LoVo (cell line): Measurements from ENCODE around the gene AGBL3.

Experiments used
- DNase-seq: peaks from one replicate; pipeline ENCODE4 v3.0.0-alpha.2; 2016; ENCODE audit warnings: low spot score

AGBL3 gene

DNA sequence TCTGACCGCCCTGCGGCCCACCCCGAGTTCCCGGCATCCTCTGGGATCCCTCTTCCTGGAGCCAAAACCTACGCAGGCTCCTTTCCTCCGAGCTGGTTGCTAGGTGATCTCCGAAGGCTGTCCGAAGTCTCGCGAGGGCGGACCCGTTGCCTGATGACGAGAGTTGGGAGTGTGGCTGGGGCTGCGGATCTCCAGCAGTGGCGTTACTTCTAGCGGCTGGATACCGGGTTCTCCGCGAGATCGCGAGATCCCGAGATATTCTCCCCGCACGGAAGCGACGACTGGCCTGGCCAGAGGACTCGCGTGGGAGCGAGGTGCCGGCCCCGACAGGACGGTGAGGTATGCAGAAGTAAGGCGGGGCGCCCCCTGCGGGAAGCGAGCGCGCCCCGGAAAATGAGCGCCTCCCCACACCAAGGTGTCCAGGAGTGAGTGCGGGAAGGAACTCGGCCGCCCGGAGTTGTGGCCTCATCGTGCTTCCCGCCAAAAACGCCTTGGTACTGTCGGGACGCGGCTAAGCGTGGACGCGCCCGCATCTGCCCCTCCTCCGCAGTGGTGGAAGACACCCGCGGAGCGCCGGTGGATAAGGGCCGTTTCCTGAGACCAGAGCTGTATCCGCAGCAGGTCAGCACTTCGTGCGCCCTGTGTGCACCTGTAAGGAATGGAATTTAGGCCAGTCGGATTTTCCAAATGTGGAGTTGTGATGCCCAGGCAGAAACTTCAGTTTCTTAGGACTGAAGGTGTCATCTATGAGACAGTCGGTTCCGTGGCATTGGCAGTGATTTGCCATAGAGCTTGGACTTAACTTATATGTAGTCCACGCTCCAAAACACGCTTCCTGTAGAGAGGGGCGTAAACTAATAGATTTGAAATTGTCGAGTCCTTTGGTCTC lies at the start of gene AGBL3:
Gene AGBL3 (plus strand): TSS at position 146 of the 889 bp plus-strand sequence. CDS start 1,426 bp downstream, outside the sequence.
- peak; percentile 98 for DNase-seq

DNA sequence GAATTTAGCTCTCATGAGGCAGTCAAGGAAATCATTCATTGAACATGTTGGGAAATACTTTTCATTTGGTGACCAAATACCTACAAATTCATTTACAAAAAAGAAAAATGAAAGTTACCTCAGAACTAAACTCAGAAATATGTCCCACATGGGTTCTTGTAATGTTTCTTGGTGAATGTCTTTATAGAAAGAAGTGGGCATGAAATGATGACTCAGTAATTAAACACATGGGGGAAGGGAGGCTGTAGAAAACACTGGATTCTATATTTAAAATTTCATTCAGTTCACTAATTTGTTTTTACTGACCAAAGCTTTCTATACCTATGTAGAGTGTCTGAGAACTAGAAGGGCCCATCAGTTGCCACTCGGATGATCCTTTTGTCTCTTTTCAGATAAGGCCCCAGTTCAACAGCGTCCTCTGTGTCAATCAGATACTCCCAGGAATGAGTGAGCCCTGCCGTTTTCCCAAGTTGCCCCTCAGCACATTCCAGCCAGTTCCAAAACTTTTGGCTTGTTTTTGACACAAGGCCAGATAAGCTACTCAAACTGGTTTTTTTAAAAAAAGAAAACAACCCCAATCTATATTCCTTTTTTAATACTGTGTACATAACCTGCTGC lies 49.3 kb upstream of the AGBL3 start:
- DNase-seq, result no peak

GRCh38 chr7:134938141-134938540 lies 48.2 kb upstream of the AGBL3 start:
- no peak for DNase-seq

DNA sequence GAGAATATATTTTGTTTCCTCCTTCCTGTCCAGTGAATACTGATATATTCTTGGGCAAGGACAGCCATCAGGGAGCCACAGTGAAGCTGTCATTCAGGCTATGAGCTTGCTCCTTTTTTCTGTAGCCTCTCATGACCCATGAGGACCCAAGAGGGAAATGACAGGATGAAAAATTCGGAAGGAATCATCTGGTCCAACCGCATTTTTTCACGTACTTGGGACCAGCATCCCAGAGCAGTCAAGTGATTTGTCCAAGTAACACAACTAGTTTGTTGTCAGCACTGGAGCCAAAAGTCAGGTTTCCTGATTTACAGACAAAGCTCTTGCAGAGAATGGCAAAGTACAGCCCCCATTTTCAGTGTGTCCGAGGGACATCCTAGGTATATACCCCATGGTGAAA lies 47.2 kb upstream of the AGBL3 start:
- DNase-seq, result no peak

DNA sequence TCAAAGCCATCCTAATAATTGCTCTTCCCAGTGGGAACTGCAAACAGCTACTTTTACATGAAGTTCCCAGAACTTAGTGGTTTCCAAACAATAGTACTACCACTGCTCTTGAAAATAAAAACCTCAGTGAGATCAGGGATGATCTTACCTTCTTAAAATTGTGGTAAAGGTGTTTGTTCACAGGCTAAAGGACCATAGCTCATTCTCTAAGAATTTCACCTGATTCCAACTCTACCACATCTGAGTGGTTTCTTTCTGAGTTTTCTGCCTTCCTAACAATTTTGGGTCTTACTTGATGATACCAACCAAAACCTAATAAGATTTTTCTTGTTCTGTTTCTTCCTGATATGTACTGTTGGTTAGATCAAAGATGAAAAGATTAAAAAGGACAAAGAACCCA lies 45.6 kb upstream of the AGBL3 start:
- no peak for DNase-seq

DNA sequence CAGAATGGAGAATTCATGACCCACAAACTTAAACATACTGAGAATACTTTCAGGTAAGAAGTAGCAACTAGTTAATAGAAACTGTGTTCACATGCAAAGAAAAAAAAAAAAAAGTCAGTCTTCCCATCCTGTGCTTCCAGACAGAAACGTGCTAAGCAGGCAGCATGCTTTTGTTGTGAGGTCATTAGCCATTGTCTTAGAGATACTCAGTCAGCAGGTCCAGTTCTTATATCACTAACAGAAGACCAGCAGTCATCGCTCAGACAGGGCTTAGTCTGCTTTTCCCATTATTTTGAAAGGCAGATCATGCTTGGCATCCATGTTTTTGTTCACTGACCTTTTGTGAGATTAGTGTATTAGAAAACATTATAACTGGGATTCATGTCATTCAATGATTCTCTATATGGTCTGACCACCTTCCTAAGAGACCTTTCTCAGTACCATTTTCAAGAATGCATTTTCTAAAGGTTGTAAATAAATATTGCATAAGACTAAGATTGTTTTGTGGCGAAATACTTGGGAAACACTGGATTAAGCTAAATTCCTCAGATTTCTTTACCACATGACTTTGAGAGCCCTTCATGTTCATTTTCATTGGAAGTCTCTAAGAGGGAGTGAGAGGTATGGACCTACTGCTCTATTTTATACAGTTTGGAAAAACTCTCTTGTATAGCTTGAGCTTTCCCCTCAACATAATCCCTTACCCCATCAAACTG lies 45.0 kb upstream of the AGBL3 start:
- no peak for DNase-seq

DNA sequence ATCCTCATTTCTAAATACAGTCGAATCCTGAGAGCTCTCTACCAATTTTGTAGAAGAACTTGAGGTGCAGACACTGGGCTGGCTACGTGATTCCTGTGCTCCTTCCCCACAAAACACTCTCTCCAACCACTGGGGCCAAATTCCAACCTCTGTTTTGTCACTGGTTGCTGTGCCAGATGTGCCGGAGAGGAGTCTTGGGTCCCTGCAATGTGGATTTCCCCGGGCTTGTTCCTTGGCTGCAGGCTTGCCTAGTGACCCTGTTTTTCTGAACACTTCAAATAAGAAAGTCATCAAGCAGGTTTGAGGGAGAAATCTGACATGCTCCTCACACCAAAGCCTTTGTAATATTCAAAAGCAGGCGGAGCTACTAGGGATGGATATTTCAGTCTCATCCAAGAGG lies 44.4 kb upstream of the AGBL3 start:
- DNase-seq, result no peak

DNA sequence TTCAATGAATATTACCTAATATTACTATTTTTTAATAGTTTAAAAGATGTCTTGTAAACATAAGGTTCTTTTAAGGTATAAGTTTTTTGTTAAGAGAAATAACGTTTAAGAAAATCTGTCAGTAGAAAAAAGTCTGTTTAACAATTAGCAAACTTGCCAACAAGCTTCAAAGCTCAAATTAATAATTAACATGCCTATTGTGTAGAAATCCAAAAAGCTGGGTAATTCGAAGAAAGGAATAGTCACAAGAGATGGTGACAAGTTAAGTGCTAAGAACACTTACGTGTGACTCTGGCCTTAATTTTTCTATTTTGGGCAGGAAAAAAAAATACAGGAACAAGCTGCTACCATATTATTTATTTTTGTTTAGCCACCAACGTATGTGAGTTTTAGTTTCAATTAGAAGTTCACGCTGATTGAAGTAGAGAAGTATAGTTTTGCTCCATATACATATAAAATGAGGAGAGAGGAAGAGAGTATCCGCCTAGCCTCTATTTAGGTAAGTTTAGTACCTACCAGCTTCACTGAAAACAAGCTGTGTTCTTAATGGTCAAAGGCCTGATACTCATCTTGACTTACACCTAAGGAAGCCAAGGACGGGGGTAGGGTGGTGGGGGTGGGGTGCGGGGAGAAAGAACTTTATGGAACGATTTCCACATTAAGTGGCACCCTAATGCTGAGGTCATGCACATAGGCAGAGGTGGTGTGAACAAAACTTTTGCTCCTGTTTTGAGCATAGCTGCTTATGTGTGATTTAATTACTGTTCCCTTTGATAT lies 43.4 kb upstream of the AGBL3 start:
- DNase-seq, result no peak

- DNase-seq, result peak; percentile 45
Measured at GRCh38 chr7:134943785-134944400, 42.4 kb upstream of the AGBL3 start.

GRCh38 chr7:134945691-134946090 lies 40.6 kb upstream of the AGBL3 start:
- DNase-seq, result no peak

- no peak for DNase-seq
Measured at GRCh38 chr7:134946260-134946659, 40.0 kb upstream of the AGBL3 start.

GRCh38 chr7:134947329-134947728 lies 39.0 kb upstream of the AGBL3 start:
- DNase-seq, result no peak

DNA sequence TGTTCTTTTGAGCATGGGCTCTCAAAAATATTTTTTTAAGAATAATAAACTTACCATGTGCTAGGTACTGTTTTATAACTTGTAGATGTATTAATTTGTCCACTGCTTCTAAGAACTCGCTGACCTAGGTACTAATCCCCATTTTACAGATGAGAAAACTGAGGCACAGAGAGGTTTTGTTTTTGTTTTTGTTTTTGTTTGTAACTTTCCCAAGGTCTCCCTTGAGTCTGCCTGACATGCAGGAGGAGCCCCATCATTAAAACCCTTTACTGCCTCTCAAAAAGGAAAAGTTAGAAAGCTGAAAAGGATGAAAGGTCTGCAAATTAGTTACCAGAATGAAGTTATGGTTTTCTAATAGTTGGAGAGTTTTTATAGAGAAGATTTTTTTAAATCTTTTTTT lies 38.5 kb upstream of the AGBL3 start:
- DNase-seq, result no peak

DNA sequence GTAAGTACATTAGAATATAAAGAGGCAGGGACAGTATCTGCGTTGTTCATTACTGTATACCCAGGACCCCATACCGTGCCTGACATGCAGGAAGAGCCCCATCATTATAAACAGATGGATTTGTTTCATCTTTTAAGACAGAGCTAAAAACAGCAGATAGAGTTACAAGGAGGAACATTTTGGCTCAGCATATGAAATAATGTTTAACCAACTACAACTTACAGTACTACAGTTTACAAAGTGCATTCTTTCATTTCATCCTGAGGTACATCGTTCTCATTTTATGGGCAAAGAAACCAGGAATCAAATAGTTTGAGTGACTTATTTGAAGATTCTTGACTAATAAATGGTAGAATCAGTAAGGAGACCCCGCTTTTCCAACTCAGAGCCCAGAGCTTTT lies 38.1 kb upstream of the AGBL3 start:
- no peak for DNase-seq

DNA sequence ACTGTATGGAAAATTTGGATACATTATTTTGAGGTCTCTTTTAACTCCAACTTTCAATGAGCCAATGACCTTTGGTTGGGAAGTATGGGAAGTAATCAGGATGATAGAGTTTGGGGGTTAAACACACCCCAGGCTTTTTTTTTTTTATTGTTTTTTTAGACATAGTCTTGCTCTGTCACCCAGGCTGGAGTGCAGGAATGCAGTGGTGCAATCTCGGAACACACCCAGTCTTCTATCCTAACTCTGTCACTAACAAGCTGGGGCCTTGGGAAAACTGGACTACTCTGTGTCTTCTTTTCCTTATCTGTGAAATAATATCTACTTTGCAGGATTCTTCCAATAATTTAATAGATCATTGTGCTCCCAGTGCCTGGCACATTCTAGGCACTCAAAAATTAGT lies 37.6 kb upstream of the AGBL3 start:
- DNase-seq, result no peak

DNA sequence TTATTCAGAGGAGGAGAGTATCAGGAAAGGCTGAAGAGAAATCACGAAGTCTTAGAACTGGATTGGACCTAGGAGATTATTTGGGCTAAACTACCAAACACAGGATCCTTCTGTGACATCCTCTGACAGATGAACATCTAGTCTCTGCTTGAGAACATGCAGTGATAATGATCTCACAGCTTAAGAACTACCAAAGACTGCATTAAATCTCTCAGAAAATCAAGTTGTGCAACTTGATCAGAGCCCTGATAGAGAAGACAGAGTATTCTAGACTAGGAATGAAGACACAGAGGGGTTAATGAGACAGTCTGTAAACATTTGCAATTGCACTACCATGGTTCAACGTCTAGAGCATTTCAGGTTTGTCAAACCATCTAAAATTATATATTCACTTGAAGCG lies 37.1 kb upstream of the AGBL3 start:
- DNase-seq, result no peak

GRCh38 chr7:134954197-134955082 lies 31.9 kb upstream of the AGBL3 start:
- DNase-seq, result peak; percentile 56

DNA sequence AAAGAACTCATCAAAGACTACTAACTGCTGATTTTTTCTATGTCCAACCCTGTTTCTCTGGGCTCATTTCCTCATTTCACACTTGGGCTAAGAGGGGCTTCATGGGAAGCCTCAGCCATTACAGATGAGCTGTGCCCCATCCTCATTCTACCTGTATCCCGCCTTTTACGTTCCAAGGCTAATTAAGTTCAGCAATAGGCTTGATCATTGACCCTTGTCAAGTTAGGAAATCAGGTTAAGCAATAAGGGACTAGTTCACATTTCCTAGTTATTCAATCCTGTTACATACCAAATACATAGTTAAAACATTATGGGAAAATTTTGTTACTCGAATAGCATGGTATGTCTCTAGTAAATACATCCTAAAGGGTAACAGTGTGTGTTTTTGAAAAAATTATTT lies 29.3 kb upstream of the AGBL3 start:
- no peak for DNase-seq

DNA sequence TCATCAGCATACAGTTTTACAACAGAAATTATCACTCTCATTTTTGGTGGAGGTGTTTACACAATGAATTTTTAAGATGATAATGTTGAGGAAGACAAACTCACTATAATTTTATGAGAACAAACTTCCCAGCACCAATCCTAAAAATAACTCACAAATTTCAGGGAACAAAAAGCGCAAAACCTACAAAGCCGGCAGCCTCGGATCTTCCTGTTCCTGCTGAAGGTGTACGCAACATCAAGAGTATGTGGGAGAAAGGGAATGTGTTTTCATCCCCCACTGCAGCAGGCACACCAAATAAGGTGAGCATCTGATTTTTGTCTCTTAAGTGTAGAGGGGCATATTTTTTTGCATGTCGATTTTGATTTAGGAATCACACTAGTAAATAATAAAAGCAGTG lies 26.5 kb upstream of the AGBL3 start:
- no peak for DNase-seq

GRCh38 chr7:134962270-134962780 lies 24.0 kb upstream of the AGBL3 start:
- no peak for DNase-seq
